SK-N-SH treated with all-trans-retinoic acid at 6 μM for 48 hours (cell line): ENCODE data around the gene THOP1.

Source experiments
- ATAC-seq: fragments of 200-7000 bp; cut with Tn5 transposase; 3 replicates; pipeline ENCODE4 v1.9.1; 2020; ENCODE audit warnings: mild to moderate bottlenecking, moderate library complexity
- ARNTL ChIP-seq: fragments of 450-650 bp; formaldehyde crosslinking; IDR thresholded peaks from 2 replicates; pipeline ENCODE4 v1.5.0; 2020; ENCODE audit warnings: low read depth, mild to moderate bottlenecking, moderate library complexity, borderline replicate concordance
- CREB5 ChIP-seq: fragments of 250-450 bp; sonication (Bioruptor Pico); IDR thresholded peaks from 2 replicates; pipeline ENCODE4 v1.5.1; 2020; ENCODE audit warnings: low read depth, mild to moderate bottlenecking, moderate library complexity
- CSDC2 ChIP-seq: fragments of 250-450 bp; sonication (Bioruptor Pico); IDR thresholded peaks from 2 replicates; pipeline ENCODE4 v1.5.0; 2020; ENCODE audit warnings: mild to moderate bottlenecking, moderate library complexity
- ESRRG ChIP-seq: fragments of 250-450 bp; sonication (Bioruptor Pico); IDR thresholded peaks from 2 replicates; pipeline ENCODE4 v1.6.1; 2021; ENCODE audit warnings: mild to moderate bottlenecking
- GLIS3 ChIP-seq: fragments of 250-450 bp; sonication (Bioruptor Pico); IDR thresholded peaks from 2 replicates; pipeline ENCODE4 v1.5.0; 2020; ENCODE audit warnings: mild to moderate bottlenecking, moderate library complexity
- PATZ1 ChIP-seq: fragments of 250-450 bp; sonication (Bioruptor Pico); IDR thresholded peaks from 2 replicates; pipeline ENCODE4 v1.8.0; 2020; ENCODE audit warnings: mild to moderate bottlenecking, moderate library complexity, borderline replicate concordance
- POU6F1 ChIP-seq: fragments of 250-450 bp; sonication (Bioruptor Pico); IDR thresholded peaks from 2 replicates; pipeline ENCODE4 v1.8.0; 2021; ENCODE audit warnings: low read depth, mild to moderate bottlenecking, moderate library complexity, borderline replicate concordance
- PPARA ChIP-seq: fragments of 250-450 bp; sonication (Bioruptor Pico); IDR thresholded peaks from 2 replicates; pipeline ENCODE4 v1.5.0; 2020; ENCODE audit warnings: mild to moderate bottlenecking, borderline replicate concordance
- RARB ChIP-seq: fragments of 250-450 bp; sonication (Bioruptor Pico); IDR thresholded peaks from 2 replicates; pipeline ENCODE4 v1.8.0; 2021; ENCODE audit warnings: mild to moderate bottlenecking, moderate library complexity
- SNAI2 ChIP-seq: fragments of 250-450 bp; sonication (Bioruptor Pico); IDR thresholded peaks from 2 replicates; pipeline ENCODE4 v1.5.0; 2020; ENCODE audit warnings: mild to moderate bottlenecking, moderate library complexity
- TCF4 ChIP-seq: fragments of 250-450 bp; sonication (Bioruptor Pico); IDR thresholded peaks from 2 replicates; pipeline ENCODE4 v1.8.0; 2021; ENCODE audit warnings: mild to moderate bottlenecking, moderate library complexity, borderline replicate concordance
- TOX ChIP-seq: fragments of 250-450 bp; sonication (Bioruptor Pico); IDR thresholded peaks from 2 replicates; pipeline ENCODE4 v1.8.0; 2021; ENCODE audit warnings: mild to moderate bottlenecking, moderate library complexity, borderline replicate concordance
- TSHZ2 ChIP-seq: fragments of 250-450 bp; sonication (Bioruptor Pico); IDR thresholded peaks from 2 replicates; pipeline ENCODE4 v1.5.0; 2020; ENCODE audit warnings: mild to moderate bottlenecking, moderate library complexity
- ZC3H10 ChIP-seq: fragments of 250-450 bp; sonication (Bioruptor Pico); IDR thresholded peaks from 2 replicates; pipeline ENCODE4 v1.5.1; 2021; ENCODE audit warnings: mild to moderate bottlenecking, moderate library complexity
- ZFP3 ChIP-seq: fragments of 250-450 bp; sonication (Bioruptor Pico); IDR thresholded peaks from 2 replicates; pipeline ENCODE4 v1.5.0; 2020; ENCODE audit warnings: mild to moderate bottlenecking, moderate library complexity
- ZFP30 ChIP-seq: fragments of 450-650 bp; formaldehyde crosslinking; IDR thresholded peaks from 2 replicates; pipeline ENCODE4 v1.5.0; 2022; ENCODE audit warnings: mild to moderate bottlenecking, moderate library complexity
- ZNF565 ChIP-seq: fragments of 450-650 bp; formaldehyde crosslinking; conservative IDR thresholded peaks from 2 replicates; pipeline ENCODE4 v1.5.0; 2020; ENCODE audit warnings: low read depth, mild to moderate bottlenecking, moderate library complexity
- ZNF70 ChIP-seq: fragments of 450-650 bp; formaldehyde crosslinking; IDR thresholded peaks from 2 replicates; pipeline ENCODE4 v1.5.0; 2020; ENCODE audit warnings: mild to moderate bottlenecking, moderate library complexity
- TF ChIP-seq, protein P1 (sequence below): fragments of 250-450 bp; sonication (Bioruptor Pico); IDR thresholded peaks from 2 replicates; pipeline ENCODE4 v1.5.1; 2021; ENCODE audit warnings: mild to moderate bottlenecking, moderate library complexity

Gene THOP1

DNA sequence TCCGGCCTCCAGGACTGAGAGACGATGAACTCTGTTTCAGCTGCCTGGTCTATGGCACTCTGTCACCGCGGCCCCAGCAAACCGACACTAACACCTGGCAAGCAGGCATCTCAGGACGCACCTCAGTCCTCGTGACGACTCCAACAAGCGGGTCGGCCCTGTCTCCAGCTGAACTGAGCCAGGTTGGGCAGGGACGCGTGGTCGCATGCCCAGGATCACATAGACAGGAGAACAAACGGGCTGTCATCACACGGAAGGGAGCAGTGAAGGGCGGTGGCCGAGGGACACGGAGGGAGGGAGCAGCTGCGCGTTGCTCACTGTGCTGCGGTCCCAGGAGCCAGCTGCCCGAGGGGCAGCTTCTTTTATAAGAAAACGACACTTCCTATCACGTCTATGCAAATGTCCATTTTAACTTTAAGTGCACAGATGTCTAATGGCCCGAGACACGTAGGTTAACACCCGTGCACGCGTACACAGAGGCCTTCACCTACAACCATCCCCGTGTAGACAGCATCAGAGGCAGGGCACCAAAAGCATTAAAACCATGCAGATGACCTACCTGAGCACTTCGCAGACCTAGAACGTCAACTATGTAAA lies 11.1 kb upstream of the THOP1 start:
- no peak for ATAC-seq
- no peak for TF ChIP-seq ARNTL (CRISPR knock-in tag)
- TF ChIP-seq ESRRG: no peak
- no peak for TF ChIP-seq TOX (CRISPR knock-in tag)
- no peak for TF ChIP-seq CSDC2 (CRISPR knock-in tag)
- TF ChIP-seq ZFP30 (CRISPR knock-in tag): no peak
- TF ChIP-seq TSHZ2 (CRISPR knock-in tag): no peak
- TF ChIP-seq RARB: no peak
- TF ChIP-seq ZC3H10 (CRISPR knock-in tag): no peak
- no peak for TF ChIP-seq SNAI2 (CRISPR knock-in tag)
- TF ChIP-seq, protein P1, sequence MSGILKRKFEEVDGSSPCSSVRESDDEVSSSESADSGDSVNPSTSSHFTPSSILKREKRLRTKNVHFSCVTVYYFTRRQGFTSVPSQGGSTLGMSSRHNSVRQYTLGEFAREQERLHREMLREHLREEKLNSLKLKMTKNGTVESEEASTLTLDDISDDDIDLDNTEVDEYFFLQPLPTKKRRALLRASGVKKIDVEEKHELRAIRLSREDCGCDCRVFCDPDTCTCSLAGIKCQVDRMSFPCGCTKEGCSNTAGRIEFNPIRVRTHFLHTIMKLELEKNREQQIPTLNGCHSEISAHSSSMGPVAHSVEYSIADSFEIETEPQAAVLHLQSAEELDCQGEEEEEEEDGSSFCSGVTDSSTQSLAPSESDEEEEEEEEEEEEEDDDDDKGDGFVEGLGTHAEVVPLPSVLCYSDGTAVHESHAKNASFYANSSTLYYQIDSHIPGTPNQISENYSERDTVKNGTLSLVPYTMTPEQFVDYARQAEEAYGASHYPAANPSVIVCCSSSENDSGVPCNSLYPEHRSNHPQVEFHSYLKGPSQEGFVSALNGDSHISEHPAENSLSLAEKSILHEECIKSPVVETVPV (CRISPR knock-in tag): no peak
- TF ChIP-seq POU6F1 (CRISPR knock-in tag): no peak
- TF ChIP-seq ZFP3 (CRISPR knock-in tag): no peak
- TF ChIP-seq PATZ1 (CRISPR knock-in tag): no peak
- TF ChIP-seq CREB5: no peak
- no peak for TF ChIP-seq GLIS3
- TF ChIP-seq ZNF70: no peak
- TF ChIP-seq TCF4 (CRISPR knock-in tag): no peak
- no peak for TF ChIP-seq PPARA

DNA sequence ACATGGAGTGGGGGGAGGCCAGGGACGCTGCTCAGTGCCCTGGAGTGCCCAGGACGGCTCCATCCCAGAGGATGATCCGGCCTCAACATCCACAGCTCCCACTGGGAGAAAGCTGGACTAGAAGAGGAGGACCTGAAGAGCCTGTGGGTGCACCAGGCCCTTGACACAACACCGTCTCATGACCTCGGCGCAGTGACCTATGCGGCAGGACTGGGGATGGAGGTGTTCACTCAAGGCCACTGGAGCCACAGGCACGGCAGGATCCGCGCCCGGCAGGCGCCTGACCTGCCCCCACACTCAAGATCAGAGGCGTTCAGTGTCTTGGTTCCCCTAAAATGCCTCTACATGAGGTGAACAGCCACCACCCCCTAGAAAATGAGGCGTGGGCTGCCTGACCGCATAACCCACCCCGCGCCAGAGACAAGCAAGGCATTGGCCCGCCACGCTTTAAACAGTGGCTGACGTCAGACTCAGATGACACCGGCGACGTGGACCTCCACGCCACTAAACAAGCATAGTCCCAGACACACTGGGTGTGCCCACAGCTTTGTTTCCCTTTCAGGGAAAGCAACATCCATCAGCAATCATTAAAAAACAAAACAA lies 10.2 kb upstream of the THOP1 start:
- TF ChIP-seq POU6F1 (CRISPR knock-in tag): no peak
- TF ChIP-seq ARNTL (CRISPR knock-in tag): no peak
- no peak for TF ChIP-seq RARB
- TF ChIP-seq ZNF70: no peak
- TF ChIP-seq CSDC2 (CRISPR knock-in tag): no peak
- TF ChIP-seq CREB5: no peak
- TF ChIP-seq ZC3H10 (CRISPR knock-in tag): no peak
- TF ChIP-seq GLIS3: no peak
- no peak for TF ChIP-seq TOX (CRISPR knock-in tag)
- TF ChIP-seq ZNF565: no peak
- ATAC-seq: no peak
